SJSA1 (cell line): ENCODE results near the gene POLN. TPM values are rescaled to one million over a fixed set of nuclear protein-coding genes. Genes with fewer than 3 reads are reported as not detected.

Experiments used
- DNase-seq, 2 experiments: peaks; one replicate each; pipeline ENCODE4 v3.0.0-alpha.2; 2015 to 2020; ENCODE audit warnings: low spot score in 2 of 2, low read depth in 1 of 2
- H3K27ac ChIP-seq: fragments of 250-450 bp; sonication (Bioruptor Pico); 2 replicates; pipeline ENCODE4 v1.5.1; 2020; ENCODE audit warnings: mild to moderate bottlenecking, moderate library complexity
- H3K27me3 ChIP-seq: fragments of 250-450 bp; sonication (Bioruptor Pico); replicated peaks from 2 replicates; pipeline ENCODE4 v1.5.1; 2020; ENCODE audit warnings: mild to moderate bottlenecking, moderate library complexity
- H3K36me3 ChIP-seq: fragments of 250-450 bp; sonication (Bioruptor Pico); 2 replicates; pipeline ENCODE4 v1.5.1; 2020; ENCODE audit warnings: mild to moderate bottlenecking
- H3K4me1 ChIP-seq: fragments of 250-450 bp; sonication (Bioruptor Pico); replicated peaks from 2 replicates; pipeline ENCODE4 v1.6.1; 2021; ENCODE audit warnings: mild to moderate bottlenecking
- H3K4me3 ChIP-seq: fragments of 250-450 bp; sonication (Bioruptor Pico); 2 replicates; pipeline ENCODE4 v1.5.1; 2020; ENCODE audit warnings: mild to moderate bottlenecking
- H3K9me3 ChIP-seq: fragments of 250-450 bp; sonication (Bioruptor Pico); replicated peaks from 2 replicates; pipeline ENCODE4 v1.5.1; 2020; ENCODE audit warnings: mild to moderate bottlenecking
- total RNA-seq: library from RNA; depleted of rRNA; stranded (reverse); fragments of >200 nt; shearing (Covaris generic); gene quantifications from 2 replicates; pipeline ENCODE4 v1.2.3, GENCODE V29; 2014

POLN gene
- total RNA-seq, 1 experiment from 2014 or later, result 0.61 TPM

DNA sequence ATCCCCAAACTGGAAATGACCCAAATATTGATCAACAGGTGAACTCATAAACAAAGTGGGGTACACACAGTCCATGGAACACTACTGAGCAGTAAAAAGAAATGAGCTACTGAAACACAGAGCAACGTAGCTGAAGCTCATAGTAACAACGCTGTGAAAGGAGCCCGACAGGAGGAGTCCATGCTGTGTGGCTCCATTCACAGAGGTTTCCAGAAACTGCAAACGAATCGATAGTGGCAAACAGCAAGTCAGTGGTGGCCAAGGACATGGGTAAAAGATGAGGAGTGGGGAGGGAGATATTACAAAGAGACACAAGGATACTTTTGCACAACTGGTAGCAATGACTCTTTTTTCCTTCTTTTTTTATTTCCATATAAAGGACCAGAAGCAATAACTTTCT, 90.4 kb downstream of the POLN start:
- Histone ChIP-seq H3K4me3 (no peak overlapping the region), H3K9me3 (no peaks in the 10 kb centered on the region), H3K4me1 (no peaks in the 10 kb centered on the region), H3K36me3 (no peaks in the 10 kb centered on the region), H3K27me3 (no peaks in the 10 kb centered on the region), H3K27ac (no peak overlapping the region)
- no peak for DNase-seq

DNA sequence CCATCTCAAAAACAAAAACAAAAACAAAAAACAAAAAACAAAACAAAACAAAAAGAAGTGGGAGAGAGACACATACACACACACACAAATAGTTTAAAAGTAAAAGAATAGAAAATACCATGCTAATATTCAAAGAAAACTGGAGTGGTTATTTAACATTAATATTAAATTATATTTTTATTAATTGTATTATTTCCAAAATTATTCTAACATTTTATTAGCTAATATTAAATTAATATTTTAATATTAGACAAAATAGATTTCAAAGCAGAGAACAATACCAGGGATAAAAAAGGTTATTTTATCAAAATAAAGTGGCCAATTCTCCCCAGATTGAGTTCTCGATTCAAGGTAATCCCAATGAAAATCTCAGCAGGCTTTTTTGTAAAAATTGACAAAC, 91.8 kb downstream of the POLN start:
- DNase-seq, result no peak

DNA sequence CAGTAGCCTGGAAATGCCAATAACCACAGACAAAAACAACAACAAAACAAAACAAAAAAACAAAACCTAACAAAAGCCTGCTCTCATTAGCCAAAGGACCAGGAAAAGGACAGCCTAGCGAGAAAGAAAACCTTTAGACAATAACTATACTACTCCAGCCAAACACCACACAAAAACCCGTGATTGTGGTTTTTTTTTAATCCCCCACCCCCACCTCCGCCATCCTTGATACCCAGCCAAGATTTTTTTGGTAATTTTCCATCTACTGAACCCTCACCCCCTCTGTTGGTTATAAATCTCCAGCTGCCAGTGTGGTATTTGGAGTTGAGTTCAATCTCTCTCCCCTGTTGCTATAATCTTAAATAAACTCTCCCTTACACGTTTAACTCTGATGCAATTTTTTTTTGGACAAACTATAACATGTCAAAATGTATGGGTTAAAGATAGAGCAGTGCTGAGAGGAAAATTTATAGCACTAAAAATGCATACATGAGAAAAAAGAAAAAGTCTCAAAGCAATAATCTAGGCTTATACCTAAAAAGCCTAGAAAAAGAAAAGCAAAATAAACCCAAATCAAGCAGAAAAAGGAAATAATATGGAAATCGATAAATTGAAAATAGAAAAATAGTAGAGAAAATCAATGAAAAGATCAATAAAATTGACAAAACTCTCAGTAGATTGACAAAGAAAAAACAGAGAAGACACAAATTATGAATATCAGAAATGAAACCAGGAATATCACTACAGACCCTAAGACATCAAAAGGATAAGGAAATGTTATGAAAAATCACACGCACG, 99.1 kb downstream of the POLN start:
- Histone ChIP-seq H3K36me3 (no peaks in the 10 kb centered on the region), H3K4me3 (no peak overlapping the region), H3K27me3 (no peaks in the 10 kb centered on the region), H3K9me3 (no peaks in the 10 kb centered on the region), H3K4me1 (no peaks in the 10 kb centered on the region), H3K27ac (no peak overlapping the region)
- DNase-seq, result no peak

More for the DNA sequence above, 91.8 kb downstream of the POLN start:
- H3K27me3 ChIP-seq, result no peaks in the 10 kb centered on the region
- no peak overlapping the region for H3K27ac ChIP-seq
- no peak overlapping the region for H3K4me3 ChIP-seq
- H3K36me3 ChIP-seq, result no peaks in the 10 kb centered on the region
- no peaks in the 10 kb centered on the region for H3K9me3 ChIP-seq
- no peaks in the 10 kb centered on the region for H3K4me1 ChIP-seq

DNA sequence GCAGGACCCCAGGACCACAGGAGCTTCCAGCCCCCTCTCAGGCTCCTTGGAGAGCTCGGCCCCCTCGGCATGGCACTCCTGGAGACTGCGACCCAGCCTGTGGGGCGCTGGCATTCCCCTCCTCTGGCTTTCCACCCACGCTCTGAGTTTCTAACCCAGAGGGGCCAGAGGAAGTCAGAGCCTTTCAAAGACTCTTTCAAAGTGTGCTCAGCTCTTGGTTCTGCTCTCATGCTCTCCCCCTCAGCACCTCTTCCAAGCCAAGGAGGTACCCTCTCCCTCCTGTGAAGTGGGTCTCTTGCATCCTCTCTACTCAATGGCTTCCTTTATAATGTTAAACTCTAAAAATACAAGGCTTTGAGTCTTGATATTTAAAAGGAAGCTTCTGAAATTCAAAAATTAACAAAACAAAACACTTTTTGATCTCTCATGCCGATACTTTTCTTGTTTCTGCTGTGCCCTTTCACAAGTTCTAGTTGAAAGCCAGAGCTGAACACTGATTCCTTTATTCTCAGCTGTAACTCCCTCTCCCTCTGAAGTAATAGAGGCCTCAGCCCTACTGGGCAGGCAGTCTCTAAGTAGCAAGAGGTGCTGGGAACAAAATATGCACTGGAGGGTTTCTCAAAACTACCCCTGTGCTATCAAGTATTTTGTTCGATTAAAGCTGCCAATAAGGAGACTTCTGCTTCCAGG, 100.0 kb downstream of the POLN start:
- no peaks in the 10 kb centered on the region for H3K9me3 ChIP-seq
- no peaks in the 10 kb centered on the region for H3K36me3 ChIP-seq
- DNase-seq, result no peak
- no peak overlapping the region for H3K27ac ChIP-seq
- H3K4me1 ChIP-seq, result no peaks in the 10 kb centered on the region
- H3K4me3 ChIP-seq, result no peak overlapping the region
- no peaks in the 10 kb centered on the region for H3K27me3 ChIP-seq

DNA sequence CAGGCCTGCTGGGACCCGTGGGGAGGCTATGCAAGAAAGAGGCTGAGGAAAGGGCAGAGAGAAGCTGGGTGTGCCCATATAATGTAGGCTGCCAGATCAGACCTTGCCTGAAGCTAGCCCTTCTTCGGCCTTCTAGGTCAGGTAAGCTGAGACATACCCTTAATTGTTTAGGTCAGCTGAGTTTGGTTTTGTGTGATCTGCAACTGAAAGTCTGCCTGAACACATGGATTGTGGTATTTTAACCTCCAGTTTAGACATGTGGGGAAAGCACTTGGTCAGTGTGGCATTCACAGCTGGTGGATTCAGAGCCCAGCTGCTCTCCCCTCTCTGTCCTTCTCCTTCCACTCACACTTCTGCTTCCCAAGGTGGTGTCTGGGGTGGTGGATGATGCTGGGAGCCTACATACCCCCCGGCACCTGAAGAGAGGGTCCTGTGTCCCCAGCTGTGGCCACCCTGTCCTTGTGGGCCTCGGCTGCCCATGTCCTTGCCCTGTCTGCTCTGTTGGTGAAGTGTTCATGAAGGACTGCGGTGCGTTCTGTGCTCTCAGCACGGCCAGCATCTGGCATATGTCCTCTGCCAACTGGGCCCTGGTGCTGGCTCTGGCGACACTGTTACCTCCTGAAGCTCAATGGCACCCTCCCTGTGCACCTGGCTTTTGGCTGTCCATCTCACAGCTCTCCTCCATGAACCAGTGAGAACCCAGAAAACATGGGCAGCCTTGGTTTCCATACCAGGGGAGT, 100.7 kb downstream of the POLN start:
- no peak for DNase-seq
- Histone ChIP-seq H3K4me3 (no peak overlapping the region), H3K27me3 (no peaks in the 10 kb centered on the region), H3K9me3 (no peaks in the 10 kb centered on the region), H3K27ac (no peak overlapping the region), H3K36me3 (no peaks in the 10 kb centered on the region), H3K4me1 (no peaks in the 10 kb centered on the region)

DNA sequence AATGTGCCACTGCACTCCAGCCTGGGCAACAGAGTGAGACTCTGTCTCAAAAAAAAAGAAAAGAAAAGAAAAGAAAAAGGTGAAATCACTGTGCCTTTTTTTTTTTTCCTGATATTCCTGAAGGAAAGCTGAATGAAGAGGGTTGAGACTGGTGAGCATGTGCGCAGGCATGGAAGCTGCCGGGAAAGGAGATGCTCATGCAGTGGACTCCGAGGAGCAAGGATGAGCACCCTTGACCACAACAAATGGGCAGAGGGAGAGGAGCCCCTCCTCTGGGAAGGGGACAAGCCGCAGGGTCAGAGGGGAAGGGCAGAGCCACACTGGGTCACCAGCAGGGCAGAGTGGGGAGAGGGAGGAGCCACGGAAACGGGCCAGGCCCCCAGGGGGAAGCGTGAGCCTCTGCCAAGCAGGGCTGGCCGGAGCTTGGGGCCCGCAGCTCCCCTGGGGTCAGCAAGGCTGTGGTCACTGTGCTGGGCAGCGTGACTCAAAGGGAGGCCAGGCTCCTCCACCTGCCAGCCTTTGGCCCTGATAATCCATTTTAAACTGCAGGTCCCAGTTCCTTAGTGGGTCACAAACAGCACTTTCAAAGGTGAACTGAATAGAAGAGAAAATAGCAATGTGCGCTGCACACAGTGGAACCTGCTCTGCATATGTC, 102.9 kb downstream of the POLN start:
- H3K4me1 ChIP-seq, result no peaks in the 10 kb centered on the region
- no peak for DNase-seq

DNA sequence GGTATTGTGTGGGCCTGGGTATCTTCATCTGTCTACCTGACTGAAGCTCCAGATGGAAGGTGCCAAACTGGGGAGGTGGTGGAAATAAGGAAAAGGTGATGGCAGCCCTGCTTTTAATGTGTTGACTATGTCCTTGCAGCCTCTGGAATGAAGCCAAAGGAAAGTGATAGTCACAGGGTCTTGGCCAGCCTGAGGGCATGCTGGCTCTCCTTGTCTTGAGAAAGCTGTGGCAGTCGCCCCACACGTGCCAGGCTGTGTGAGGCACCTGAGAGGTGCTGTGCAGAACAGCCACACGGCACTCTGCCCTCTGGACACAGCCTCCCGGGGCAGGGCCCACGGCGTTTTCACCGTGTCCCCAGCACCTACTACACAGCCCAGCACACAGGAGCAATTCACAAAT, 105.2 kb downstream of the POLN start:
- no peak overlapping the region for H3K4me3 ChIP-seq
- H3K27me3 ChIP-seq, result no peaks in the 10 kb centered on the region
- H3K4me1 ChIP-seq, result no peaks in the 10 kb centered on the region
- no peak for DNase-seq
- H3K9me3 ChIP-seq, result no peaks in the 10 kb centered on the region
- no peak overlapping the region for H3K27ac ChIP-seq
- no peaks in the 10 kb centered on the region for H3K36me3 ChIP-seq

More for the DNA sequence above, 102.9 kb downstream of the POLN start:
- Histone ChIP-seq H3K27me3 (no peaks in the 10 kb centered on the region), H3K9me3 (no peaks in the 10 kb centered on the region), H3K27ac (no peak overlapping the region), H3K4me3 (no peak overlapping the region), H3K36me3 (no peaks in the 10 kb centered on the region)

DNA sequence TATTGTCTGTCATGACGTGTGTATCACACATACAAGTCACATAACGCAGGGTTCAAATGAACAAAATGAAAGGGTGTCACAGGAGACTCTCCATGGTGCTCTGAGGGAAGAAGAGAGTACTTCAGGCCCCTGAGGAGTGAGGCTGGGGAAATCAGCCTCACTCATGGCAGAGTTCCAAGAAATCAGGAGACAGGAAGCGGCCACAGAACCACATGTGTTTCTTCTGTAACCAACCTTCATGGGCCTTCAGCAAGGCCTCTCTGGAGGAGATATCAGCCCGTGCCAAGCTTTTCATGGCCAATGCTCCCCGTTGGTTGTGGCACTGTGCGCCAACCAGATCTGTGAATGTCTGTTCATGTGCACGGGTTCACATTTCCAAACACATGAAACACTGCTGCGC, 106.8 kb downstream of the POLN start:
- no peak overlapping the region for H3K27ac ChIP-seq
- H3K4me1 ChIP-seq, result no peaks in the 10 kb centered on the region
- no peak for DNase-seq
- no peaks in the 10 kb centered on the region for H3K9me3 ChIP-seq
- H3K36me3 ChIP-seq, result no peaks in the 10 kb centered on the region
- no peaks in the 10 kb centered on the region for H3K27me3 ChIP-seq
- H3K4me3 ChIP-seq, result no peak overlapping the region

DNA sequence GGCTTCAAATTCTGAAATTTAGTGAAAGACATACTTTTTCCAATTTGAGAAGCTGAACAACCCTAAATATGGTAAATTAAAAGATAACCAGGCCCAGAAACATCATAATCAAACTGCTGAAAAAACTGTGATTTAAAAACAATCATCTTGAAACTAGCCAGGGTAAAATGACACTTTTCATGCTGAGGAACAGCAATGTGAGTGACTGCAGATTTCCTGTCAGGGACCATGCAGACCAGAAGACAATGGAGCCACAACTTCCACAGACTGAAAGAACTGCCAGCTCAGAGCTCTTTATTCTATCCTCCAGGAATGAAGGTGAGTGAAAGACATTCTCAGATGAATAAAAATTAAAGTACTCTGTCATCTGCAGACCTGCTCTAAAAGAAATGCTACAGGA, 109.5 kb downstream of the POLN start:
- Histone ChIP-seq H3K4me1 (no peaks in the 10 kb centered on the region), H3K4me3 (no peak overlapping the region), H3K36me3 (no peaks in the 10 kb centered on the region), H3K9me3 (no peaks in the 10 kb centered on the region), H3K27ac (no peak overlapping the region), H3K27me3 (no peaks in the 10 kb centered on the region)
- no peak for DNase-seq

DNA sequence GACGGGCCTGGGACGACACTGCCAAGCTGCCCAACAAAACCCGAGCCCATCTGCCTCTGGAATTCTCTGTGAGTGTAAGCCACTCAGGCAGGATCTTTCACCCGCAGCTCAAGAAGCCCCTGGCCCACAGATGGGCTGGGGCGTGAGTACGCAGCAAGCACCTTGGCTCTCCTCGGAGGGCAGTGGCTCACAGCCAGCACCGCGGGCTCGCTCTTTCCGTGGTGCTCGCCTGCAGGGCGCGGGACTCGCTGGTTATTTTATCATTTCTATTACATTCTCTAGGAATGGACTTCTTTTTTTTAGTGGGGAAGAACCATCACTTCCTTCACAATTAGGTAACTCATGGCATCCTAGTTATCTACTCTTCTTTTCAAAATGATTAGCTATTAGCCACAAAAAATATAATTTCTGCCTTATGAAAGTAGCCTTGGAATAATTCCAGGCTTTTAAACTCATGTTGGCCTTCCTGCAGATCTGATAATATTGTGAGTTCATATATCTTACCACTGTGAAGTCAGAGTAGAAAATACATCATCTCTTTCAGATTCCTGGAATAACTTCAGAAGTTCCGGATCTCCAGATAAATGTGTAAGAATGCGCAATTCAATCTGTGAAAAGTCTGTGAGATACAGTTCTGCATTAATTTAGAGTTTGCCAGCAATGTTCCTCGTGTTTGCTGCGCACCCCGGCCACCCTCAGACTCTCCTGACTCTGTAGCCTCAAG, 114.2 kb downstream of the POLN start:
- H3K4me1 ChIP-seq, result no peaks in the 10 kb centered on the region
- no peaks in the 10 kb centered on the region for H3K27me3 ChIP-seq
- H3K36me3 ChIP-seq, result no peaks in the 10 kb centered on the region
- no peak for DNase-seq
- H3K27ac ChIP-seq, result no peak overlapping the region
- H3K4me3 ChIP-seq, result no peak overlapping the region
- H3K9me3 ChIP-seq, result no peaks in the 10 kb centered on the region

DNA sequence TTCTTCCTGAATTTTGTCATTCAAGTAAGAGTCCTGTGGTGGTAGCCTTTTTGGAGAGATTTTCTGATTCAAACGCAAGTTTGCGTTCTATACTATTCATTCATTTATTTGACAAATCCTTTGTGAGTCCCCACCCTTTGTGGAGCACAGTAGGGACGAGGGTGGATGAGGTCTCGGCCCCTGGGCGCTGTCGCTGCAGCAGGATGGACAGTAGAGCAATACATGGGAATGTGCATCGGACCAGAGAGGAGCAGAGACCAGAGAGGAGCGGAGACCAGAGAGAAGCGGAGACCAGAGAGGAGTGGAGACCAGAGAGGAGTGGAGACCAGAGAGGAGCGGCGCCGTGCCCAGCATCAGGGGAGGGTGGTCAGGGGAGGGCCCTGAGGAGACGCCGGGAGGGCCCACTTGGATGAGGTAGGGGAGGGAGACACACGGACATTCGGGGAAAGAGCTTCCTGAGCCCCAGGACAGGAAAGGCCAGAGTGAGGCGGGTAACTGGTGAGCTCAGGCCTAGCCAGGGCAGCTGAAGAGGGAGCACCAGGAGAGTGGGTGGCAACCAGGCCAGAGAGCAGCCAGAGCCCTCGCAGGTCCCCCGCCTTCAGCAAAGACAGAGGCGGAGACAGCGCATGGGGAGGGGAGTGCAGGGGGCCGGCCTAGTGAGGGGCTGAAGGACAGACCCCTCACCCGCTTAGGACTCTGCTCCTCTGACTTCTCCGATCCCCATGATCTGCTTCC, 115.4 kb downstream of the POLN start:
- Histone ChIP-seq H3K9me3 (no peaks in the 10 kb centered on the region), H3K27me3 (no peaks in the 10 kb centered on the region), H3K27ac (no peak overlapping the region), H3K36me3 (no peaks in the 10 kb centered on the region), H3K4me1 (no peaks in the 10 kb centered on the region), H3K4me3 (no peak overlapping the region)
- no peak for DNase-seq

DNA sequence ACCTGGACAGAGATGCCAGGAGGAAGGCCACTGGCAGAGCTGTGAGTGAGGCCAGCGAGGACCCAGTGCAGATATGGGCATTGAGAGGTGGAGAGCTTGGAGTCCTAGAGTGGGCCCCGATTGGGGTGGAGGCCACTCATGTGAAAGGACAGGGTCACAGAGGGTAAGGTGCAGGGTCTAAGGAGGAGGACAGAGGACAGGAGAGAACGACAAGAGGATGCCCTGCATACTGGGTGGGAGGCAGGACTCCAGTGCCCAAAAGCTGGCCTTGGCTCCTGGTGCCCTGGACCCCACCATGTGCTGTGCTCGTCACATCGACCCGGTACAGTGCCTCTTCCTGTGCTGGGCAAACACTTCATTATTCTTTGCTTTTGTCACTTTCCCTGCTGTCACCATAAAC, 116.1 kb downstream of the POLN start:
- no peak for DNase-seq
- H3K27ac ChIP-seq, result no peak overlapping the region

DNA sequence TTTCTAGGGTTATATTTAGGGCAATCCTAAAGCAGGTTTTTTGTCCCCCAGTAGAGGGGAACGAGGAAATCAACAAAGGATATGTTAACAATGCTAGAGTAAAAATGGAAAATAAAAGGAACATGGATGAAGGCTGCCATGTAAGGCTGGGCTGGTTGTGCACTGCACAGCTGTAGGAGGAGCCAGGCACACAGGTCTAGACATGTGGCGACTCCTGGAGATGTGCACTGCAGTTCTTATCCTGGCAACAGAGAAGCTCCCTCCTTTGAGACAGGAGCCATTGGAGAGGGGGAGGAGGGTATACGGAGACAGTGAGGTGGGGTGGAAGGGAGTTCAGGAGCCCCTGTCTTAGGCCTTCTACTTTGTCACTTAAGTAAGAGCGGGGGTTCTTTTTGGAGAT, 116.9 kb downstream of the POLN start:
- no peak overlapping the region for H3K4me3 ChIP-seq
- H3K9me3 ChIP-seq, result no peaks in the 10 kb centered on the region
- no peak overlapping the region for H3K27ac ChIP-seq
- DNase-seq, result no peak
- H3K36me3 ChIP-seq, result no peaks in the 10 kb centered on the region
- H3K27me3 ChIP-seq, result no peaks in the 10 kb centered on the region
- no peaks in the 10 kb centered on the region for H3K4me1 ChIP-seq

More for the DNA sequence above, 116.1 kb downstream of the POLN start:
- Histone ChIP-seq H3K4me3 (no peak overlapping the region), H3K36me3 (no peaks in the 10 kb centered on the region), H3K9me3 (no peaks in the 10 kb centered on the region), H3K4me1 (no peaks in the 10 kb centered on the region), H3K27me3 (no peaks in the 10 kb centered on the region)
